Activated T-cell treated with anti-CD3 and anti-CD28 coated beads for 48 hours (primary cell): ENCODE data around the gene PPIL6.
A peak's percentile ranks its signal among the peaks of the same experiment; 100 is the strongest.

Experiments used
- DNase-seq: peaks from one replicate; pipeline ENCODE4 v3.0.0-alpha.2; 2020; ENCODE audit warnings: low read depth

PPIL6 gene

GRCh38 chr6:109440331-109441068, at the start of gene PPIL6, which contains the start of gene SMPD2:
TSS of gene PPIL6 (minus strand) at chr6:109440628. CDS start at chr6:109440590, 38 bp downstream.
TSS of gene SMPD2 (plus strand) at chr6:109440724. CDS start at chr6:109441122, 398 bp downstream.
- DNase-seq, result peak; percentile 82

GRCh38 chr6:109488001-109488400, 47.6 kb upstream of the PPIL6 start:
- no peak for DNase-seq

GRCh38 chr6:109486068-109486467, 45.6 kb upstream of the PPIL6 start:
- no peak for DNase-seq

GRCh38 chr6:109485266-109485935, 45.0 kb upstream of the PPIL6 start:
- DNase-seq, result no peak

GRCh38 chr6:109484122-109484521, 43.7 kb upstream of the PPIL6 start:
- DNase-seq, result no peak

- no peak for DNase-seq
These were observed 43.3 kb upstream of the PPIL6 start for GRCh38 chr6:109483735-109484057.

- peak; percentile 89 for DNase-seq
These were observed 42.7 kb upstream of the PPIL6 start, which contains the start of gene ZBTB24 for GRCh38 chr6:109482905-109483734. TSS of gene ZBTB24 (minus strand) at chr6:109483219. CDS start at chr6:109482026, 1,193 bp downstream.

- DNase-seq, result no peak
These were observed 40.6 kb upstream of the PPIL6 start for GRCh38 chr6:109480993-109481480.

- DNase-seq, result no peak
These were observed 38.6 kb upstream of the PPIL6 start for GRCh38 chr6:109478841-109479624.

GRCh38 chr6:109478222-109478805, 37.9 kb upstream of the PPIL6 start:
- DNase-seq, result no peak

GRCh38 chr6:109477725-109478124, 37.3 kb upstream of the PPIL6 start:
- DNase-seq, result no peak

GRCh38 chr6:109477184-109477583, 36.8 kb upstream of the PPIL6 start:
- no peak for DNase-seq

- DNase-seq, result no peak
These were observed 35.2 kb upstream of the PPIL6 start for GRCh38 chr6:109475625-109476024.

GRCh38 chr6:109474995-109475394, 34.6 kb upstream of the PPIL6 start:
- DNase-seq, result no peak

- DNase-seq, result no peak
These were observed 32.7 kb upstream of the PPIL6 start for GRCh38 chr6:109473120-109473519.

- no peak for DNase-seq
These were observed 31.9 kb upstream of the PPIL6 start for GRCh38 chr6:109472132-109472995.

GRCh38 chr6:109471105-109471810, 30.8 kb upstream of the PPIL6 start:
- no peak for DNase-seq

GRCh38 chr6:109469591-109470189, 29.3 kb upstream of the PPIL6 start:
- no peak for DNase-seq

GRCh38 chr6:109467696-109468095, 27.3 kb upstream of the PPIL6 start:
- no peak for DNase-seq
